ENCODE results near the gene ABCC12. TPM values are rescaled to one million over a fixed set of nuclear protein-coding genes. Genes with fewer than 3 reads are reported as not detected.

The ABCC12 gene
- total RNA-seq (2021; ENCODE audit: unreplicated experiment) (not detected), Bru-seq, nascent RNA (percentile 11 among the genes with signal in this experiment), BruChase-seq, experiment 1, labeled RNA remaining after a 6-hour chase (percentile 6 among the genes with signal in this experiment), BruChase-seq, experiment 2, labeled RNA remaining after a 2-hour chase (percentile 8 among the genes with signal in this experiment)
- polyA plus RNA-seq (2012): not detected in 2 replicates
- long read RNA-seq: 0 reads

DNA sequence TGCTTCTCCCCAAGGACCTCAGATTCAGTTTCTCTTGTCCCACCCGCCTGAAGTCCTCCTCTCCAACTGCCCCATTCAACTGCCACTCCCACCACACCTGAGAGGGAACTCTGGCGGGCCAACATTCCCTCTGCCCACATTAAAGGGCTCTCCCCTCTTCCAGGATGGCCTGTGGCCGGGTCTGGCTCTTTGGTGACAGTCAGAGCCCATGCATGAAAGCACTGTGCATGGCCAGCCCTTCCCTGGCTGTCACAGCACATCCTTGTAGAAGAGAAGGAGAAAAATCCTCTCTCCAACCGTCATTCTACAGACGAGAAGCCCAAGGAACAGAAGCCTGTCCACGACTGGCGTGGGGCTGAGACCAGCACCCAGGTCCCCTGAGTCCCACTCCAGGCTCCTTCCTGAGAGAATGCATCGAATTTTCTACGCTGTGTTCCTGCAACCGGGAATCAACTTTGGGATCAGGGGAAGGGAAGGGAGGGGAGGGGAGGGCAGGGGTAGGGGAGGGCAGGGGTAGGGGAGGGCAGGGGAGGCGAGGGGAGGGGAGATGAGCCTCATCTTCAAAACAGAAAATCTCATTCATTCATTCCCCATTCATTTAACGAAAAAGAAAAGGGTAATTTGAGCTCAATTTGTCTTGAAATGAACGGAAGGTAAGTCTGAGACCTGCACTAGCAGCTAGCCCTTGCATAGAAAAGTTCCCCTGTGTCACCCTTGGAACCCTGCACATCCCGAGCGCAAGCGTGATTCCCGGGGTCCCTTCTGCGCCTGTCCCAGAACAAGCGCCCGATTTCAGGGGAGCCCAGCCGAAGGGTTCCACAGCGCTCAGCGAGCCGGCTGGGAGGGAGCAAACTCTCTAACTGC lies at the start of gene ABCC12:
Gene ABCC12 (minus strand): TSS at position 68 of the 864 bp plus-strand sequence. CDS start 9,569 bp downstream, outside the sequence.
- POLR2A ChIA-PET: no interaction called here
- DNase-seq (ENCODE audit: low read depth, low spot score) (no peak), ATAC-seq (peak; percentile 30)
- intact Hi-C loops (cut with micrococcal nuclease): loop anchor here (2.0 to 10.0 kb wide), 5 partner anchors 281 to 1209 kb away; partner anchors contain the start of gene NETO2
- Histone ChIP-seq H3K9ac (ENCODE audit: low read length) (no peak within 1 kb of the TSS), H3K9me3 (ENCODE audit: control insufficient read depth in 1 of 2, insufficient read depth in 1 of 2, low read depth in 1 of 2, low read length in 2 of 2) (no peaks in the 10 kb centered on the region), H3K79me2 (ENCODE audit: insufficient read depth, low read length) (no peaks in the 10 kb centered on the region), H3K27me3 (ENCODE audit: insufficient read depth, low read length) (no peaks in the 10 kb centered on the region), H4K20me1 (ENCODE audit: insufficient read depth) (no peaks in the 10 kb centered on the region), H3K4me3 (replicated peaks in 1 of 2; ENCODE audit: low read depth in 1 of 2, low read length in 2 of 2) (no peak within 1 kb of the TSS), H3K36me3 (ENCODE audit: control insufficient read depth in 1 of 2, insufficient read depth in 2 of 2, low read length in 2 of 2) (no peaks in the 10 kb centered on the region), H3K4me1 (ENCODE audit: control insufficient read depth in 1 of 2, insufficient read depth in 2 of 2, low read length in 2 of 2) (peaks cover 14 to 34% of the 10 kb centered on the region in 2 experiments), H3K4me2 (ENCODE audit: low read length) (peak within 1 kb of the TSS; percentile 37), H3K27ac (ENCODE audit: low read depth, low read length) (no peak within 1 kb of the TSS), H2AFZ (ENCODE audit: low read depth, low read length, poor library complexity, severe bottlenecking) (peak within 1 kb of the TSS; percentile 97), H3K9me2 (ENCODE audit: insufficient read depth) (no peaks in the 10 kb centered on the region)
- BruUV-seq (replicated peaks): no TSS peak
- RAD21 ChIA-PET (ENCODE audit: low non-redundant PET in 1 of 2, low total read pairs in 2 of 2, uncharacterized antibody in 2 of 2, unreplicated experiment in 2 of 2): no interaction called here
- CTCF ChIA-PET: interaction anchor here (1.5 to 5.3 kb wide), 3 partner anchors 9 to 1118 kb away, joined by 5 to 21 read pairs (median 6); no protein-coding TSS in a partner anchor
- TF ChIP-seq, protein P1, sequence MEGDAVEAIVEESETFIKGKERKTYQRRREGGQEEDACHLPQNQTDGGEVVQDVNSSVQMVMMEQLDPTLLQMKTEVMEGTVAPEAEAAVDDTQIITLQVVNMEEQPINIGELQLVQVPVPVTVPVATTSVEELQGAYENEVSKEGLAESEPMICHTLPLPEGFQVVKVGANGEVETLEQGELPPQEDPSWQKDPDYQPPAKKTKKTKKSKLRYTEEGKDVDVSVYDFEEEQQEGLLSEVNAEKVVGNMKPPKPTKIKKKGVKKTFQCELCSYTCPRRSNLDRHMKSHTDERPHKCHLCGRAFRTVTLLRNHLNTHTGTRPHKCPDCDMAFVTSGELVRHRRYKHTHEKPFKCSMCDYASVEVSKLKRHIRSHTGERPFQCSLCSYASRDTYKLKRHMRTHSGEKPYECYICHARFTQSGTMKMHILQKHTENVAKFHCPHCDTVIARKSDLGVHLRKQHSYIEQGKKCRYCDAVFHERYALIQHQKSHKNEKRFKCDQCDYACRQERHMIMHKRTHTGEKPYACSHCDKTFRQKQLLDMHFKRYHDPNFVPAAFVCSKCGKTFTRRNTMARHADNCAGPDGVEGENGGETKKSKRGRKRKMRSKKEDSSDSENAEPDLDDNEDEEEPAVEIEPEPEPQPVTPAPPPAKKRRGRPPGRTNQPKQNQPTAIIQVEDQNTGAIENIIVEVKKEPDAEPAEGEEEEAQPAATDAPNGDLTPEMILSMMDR (IDR thresholded peaks at IDR 0.05 in 2 of 3, conservative IDR thresholded peaks at IDR 0.05 in 1 of 3; ENCODE audit: borderline replicate concordance in 1 of 3, insufficient read depth in 1 of 3, low read depth in 2 of 3, low read length in 2 of 3): no peak
- no peak for TF ChIP-seq POLR2AphosphoS5 (IDR thresholded peaks at IDR 0.05; ENCODE audit: low read depth, low read length)
- no peak for TF ChIP-seq CBX3 (IDR thresholded peaks at IDR 0.05; ENCODE audit: low read depth)
- TF ChIP-seq, protein P2, sequence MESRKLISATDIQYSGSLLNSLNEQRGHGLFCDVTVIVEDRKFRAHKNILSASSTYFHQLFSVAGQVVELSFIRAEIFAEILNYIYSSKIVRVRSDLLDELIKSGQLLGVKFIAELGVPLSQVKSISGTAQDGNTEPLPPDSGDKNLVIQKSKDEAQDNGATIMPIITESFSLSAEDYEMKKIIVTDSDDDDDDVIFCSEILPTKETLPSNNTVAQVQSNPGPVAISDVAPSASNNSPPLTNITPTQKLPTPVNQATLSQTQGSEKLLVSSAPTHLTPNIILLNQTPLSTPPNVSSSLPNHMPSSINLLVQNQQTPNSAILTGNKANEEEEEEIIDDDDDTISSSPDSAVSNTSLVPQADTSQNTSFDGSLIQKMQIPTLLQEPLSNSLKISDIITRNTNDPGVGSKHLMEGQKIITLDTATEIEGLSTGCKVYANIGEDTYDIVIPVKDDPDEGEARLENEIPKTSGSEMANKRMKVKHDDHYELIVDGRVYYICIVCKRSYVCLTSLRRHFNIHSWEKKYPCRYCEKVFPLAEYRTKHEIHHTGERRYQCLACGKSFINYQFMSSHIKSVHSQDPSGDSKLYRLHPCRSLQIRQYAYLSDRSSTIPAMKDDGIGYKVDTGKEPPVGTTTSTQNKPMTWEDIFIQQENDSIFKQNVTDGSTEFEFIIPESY (IDR thresholded peaks at IDR 0.05; ENCODE audit: extremely low read depth, insufficient replicate concordance, low read length): no peak
- no peak for TF ChIP-seq RAD21 (IDR thresholded peaks at IDR 0.05; ENCODE audit: low read depth)
- TF ChIP-seq, protein P3, sequence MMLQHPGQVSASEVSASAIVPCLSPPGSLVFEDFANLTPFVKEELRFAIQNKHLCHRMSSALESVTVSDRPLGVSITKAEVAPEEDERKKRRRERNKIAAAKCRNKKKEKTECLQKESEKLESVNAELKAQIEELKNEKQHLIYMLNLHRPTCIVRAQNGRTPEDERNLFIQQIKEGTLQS (IDR thresholded peaks at IDR 0.05): no peak
- no peak for TF ChIP-seq SIN3A (IDR thresholded peaks at IDR 0.05; ENCODE audit: low read depth)
- TF ChIP-seq EZH2phosphoT487 (IDR thresholded peaks at IDR 0.05; ENCODE audit: borderline replicate concordance): no peak
- TF ChIP-seq, protein P4, sequence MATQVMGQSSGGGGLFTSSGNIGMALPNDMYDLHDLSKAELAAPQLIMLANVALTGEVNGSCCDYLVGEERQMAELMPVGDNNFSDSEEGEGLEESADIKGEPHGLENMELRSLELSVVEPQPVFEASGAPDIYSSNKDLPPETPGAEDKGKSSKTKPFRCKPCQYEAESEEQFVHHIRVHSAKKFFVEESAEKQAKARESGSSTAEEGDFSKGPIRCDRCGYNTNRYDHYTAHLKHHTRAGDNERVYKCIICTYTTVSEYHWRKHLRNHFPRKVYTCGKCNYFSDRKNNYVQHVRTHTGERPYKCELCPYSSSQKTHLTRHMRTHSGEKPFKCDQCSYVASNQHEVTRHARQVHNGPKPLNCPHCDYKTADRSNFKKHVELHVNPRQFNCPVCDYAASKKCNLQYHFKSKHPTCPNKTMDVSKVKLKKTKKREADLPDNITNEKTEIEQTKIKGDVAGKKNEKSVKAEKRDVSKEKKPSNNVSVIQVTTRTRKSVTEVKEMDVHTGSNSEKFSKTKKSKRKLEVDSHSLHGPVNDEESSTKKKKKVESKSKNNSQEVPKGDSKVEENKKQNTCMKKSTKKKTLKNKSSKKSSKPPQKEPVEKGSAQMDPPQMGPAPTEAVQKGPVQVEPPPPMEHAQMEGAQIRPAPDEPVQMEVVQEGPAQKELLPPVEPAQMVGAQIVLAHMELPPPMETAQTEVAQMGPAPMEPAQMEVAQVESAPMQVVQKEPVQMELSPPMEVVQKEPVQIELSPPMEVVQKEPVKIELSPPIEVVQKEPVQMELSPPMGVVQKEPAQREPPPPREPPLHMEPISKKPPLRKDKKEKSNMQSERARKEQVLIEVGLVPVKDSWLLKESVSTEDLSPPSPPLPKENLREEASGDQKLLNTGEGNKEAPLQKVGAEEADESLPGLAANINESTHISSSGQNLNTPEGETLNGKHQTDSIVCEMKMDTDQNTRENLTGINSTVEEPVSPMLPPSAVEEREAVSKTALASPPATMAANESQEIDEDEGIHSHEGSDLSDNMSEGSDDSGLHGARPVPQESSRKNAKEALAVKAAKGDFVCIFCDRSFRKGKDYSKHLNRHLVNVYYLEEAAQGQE (IDR thresholded peaks at IDR 0.05; ENCODE audit: low read depth): no peak
- TF ChIP-seq SP1 (IDR thresholded peaks at IDR 0.05; ENCODE audit: low read depth): no peak
- TF ChIP-seq JUND (IDR thresholded peaks at IDR 0.05): no peak
- TF ChIP-seq EGR1 (IDR thresholded peaks at IDR 0.05; ENCODE audit: low read depth): no peak
- no peak for TF ChIP-seq ELF1 (IDR thresholded peaks at IDR 0.05; ENCODE audit: borderline replicate concordance, low read depth)

Measured in HCT116 (cell line).